Memory B cell (primary cell): Measurements from ENCODE around the gene CNIH2.

Experiments
- ATAC-seq: fragments of 150-1000 bp; cut with Tn5 transposase; 2 replicates; pipeline ENCODE4 v1.10.0; 2021; ENCODE audit warnings: low read depth, mild to moderate bottlenecking, moderate library complexity
- DNase-seq, 2 donors: peaks; one replicate each; pipeline ENCODE4 v3.0.0; 2022; ENCODE audit warnings: low spot score in 2 of 2
- H3K27ac Mint-ChIP-seq: one replicate; pipeline ENCODE4 v1.8.0; 2022; ENCODE audit warnings: mild to moderate bottlenecking, moderate library complexity, mixed read lengths
- H3K27me3 Mint-ChIP-seq: one replicate; pipeline ENCODE4 v1.8.0; 2022; ENCODE audit warnings: mixed read lengths
- H3K36me3 Mint-ChIP-seq: one replicate; pipeline ENCODE4 v1.8.0; 2022; ENCODE audit warnings: mild to moderate bottlenecking, mixed read lengths
- H3K4me1 Mint-ChIP-seq: one replicate; pipeline ENCODE4 v1.8.0; 2022; ENCODE audit warnings: mixed read lengths
- H3K4me3 Mint-ChIP-seq: one replicate; pipeline ENCODE4 v1.8.0; 2022; ENCODE audit warnings: mild to moderate bottlenecking, moderate library complexity, mixed read lengths
- H3K9me3 Mint-ChIP-seq: one replicate; pipeline ENCODE4 v1.8.0; 2022; ENCODE audit warnings: mixed read lengths

The CNIH2 gene

GRCh38 chr11:66287211-66287888 lies 9.4 kb downstream of the CNIH2 start:
- no peaks in the 10 kb centered on the region for H3K9me3 Mint-ChIP-seq
- ATAC-seq = no peak
- no peak for DNase-seq
- H3K4me3 Mint-ChIP-seq = peak overlapping the region; percentile 92
- H3K4me1 Mint-ChIP-seq = peaks cover 28% of the 10 kb centered on the region
- H3K27me3 Mint-ChIP-seq = peaks cover 2% of the 10 kb centered on the region
- H3K27ac Mint-ChIP-seq = no peak overlapping the region
- no peaks in the 10 kb centered on the region for H3K36me3 Mint-ChIP-seq

- H3K4me1 Mint-ChIP-seq = peaks cover 30% of the 10 kb centered on the region
- ATAC-seq (no peak), DNase-seq (no peak)
- H3K36me3 Mint-ChIP-seq = no peaks in the 10 kb centered on the region
- peak overlapping the region; percentile 92 for H3K4me3 Mint-ChIP-seq
- peak overlapping the region; percentile 84 for H3K27ac Mint-ChIP-seq
- no peaks in the 10 kb centered on the region for H3K9me3 Mint-ChIP-seq
- peaks cover 7% of the 10 kb centered on the region for H3K27me3 Mint-ChIP-seq
Measured at GRCh38 chr11:66287889-66288670, 10.1 kb downstream of the CNIH2 start.

GRCh38 chr11:66288671-66289547 lies 10.9 kb downstream of the CNIH2 start, which contains the start of gene YIF1A:
TSS of gene YIF1A (minus strand) at chr11:66289143. CDS start at chr11:66288985, 158 bp downstream.
- Mint-ChIP-seq H3K9me3 (no peaks in the 10 kb centered on the region), H3K27ac (peak within 1 kb of the TSS; percentile 84)
- ATAC-seq = peak; percentile 88

DNA sequence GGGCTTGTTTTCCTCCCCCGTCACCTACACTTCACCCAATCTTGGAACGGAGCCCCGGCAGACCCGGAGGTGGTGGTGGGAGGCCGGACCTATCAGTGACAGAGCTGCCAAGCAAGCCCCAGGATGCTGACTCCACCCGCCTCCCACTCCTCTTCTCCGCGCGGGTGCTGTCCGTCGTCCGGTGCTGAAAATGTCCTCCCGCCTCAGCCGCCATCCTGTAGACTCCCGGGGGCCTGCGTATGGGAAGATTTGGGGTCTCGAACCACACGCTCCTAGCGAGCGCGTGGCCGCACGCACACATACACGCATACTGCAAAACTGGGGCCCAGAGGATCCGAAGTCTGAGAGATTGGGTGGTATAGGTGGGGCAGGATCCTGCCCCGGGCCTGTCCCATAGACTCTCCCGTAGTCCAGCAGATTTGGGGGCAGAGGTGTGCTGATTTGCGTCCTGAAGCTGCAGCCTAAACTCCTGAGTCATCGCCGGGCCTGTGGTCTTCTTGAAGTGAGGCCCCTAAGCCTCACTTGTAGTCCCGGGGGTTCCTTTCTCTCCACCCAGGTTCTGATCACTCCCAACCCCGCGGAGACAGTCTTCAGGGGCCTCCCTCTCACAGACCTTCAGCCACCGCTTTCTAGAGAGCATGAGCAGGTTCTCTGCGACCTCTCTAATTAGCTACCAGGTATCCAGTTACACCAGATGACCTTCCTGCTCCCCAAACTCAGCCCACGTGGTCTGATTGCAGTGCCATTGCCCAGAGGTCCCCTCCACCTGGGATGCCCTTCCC lies 11.8 kb downstream of the CNIH2 start:
- no peak for DNase-seq
- no peaks in the 10 kb centered on the region for H3K9me3 Mint-ChIP-seq
- peaks cover 14% of the 10 kb centered on the region for H3K27me3 Mint-ChIP-seq
- peak overlapping the region; percentile 92 for H3K4me3 Mint-ChIP-seq
- peak; percentile 29 for ATAC-seq
- H3K4me1 Mint-ChIP-seq = peaks cover 28% of the 10 kb centered on the region
- no peaks in the 10 kb centered on the region for H3K36me3 Mint-ChIP-seq
- peak overlapping the region; percentile 84 for H3K27ac Mint-ChIP-seq

More at GRCh38 chr11:66288671-66289547, 10.9 kb downstream of the CNIH2 start, which contains the start of gene YIF1A:
- peak; percentile 90 to 97 for DNase-seq
- H3K4me3 Mint-ChIP-seq = peak within 1 kb of the TSS; percentile 92
- peaks cover 12% of the 10 kb centered on the region for H3K27me3 Mint-ChIP-seq
- H3K4me1 Mint-ChIP-seq = peaks cover 30% of the 10 kb centered on the region
- H3K36me3 Mint-ChIP-seq = no peaks in the 10 kb centered on the region

GRCh38 chr11:66290330-66290621 lies 12.3 kb downstream of the CNIH2 start:
- Mint-ChIP-seq H3K27ac (peak overlapping the region; percentile 41), H3K4me1 (peaks cover 28% of the 10 kb centered on the region), H3K4me3 (peak overlapping the region; percentile 92), H3K27me3 (peaks cover 14% of the 10 kb centered on the region), H3K9me3 (no peaks in the 10 kb centered on the region), H3K36me3 (no peaks in the 10 kb centered on the region)
- no peak for DNase-seq
- no peak for ATAC-seq

- no peaks in the 10 kb centered on the region for H3K9me3 Mint-ChIP-seq
- no peak for ATAC-seq
- DNase-seq = no peak
- no peak overlapping the region for H3K27ac Mint-ChIP-seq
- peaks cover 26% of the 10 kb centered on the region for H3K4me1 Mint-ChIP-seq
- H3K36me3 Mint-ChIP-seq = no peaks in the 10 kb centered on the region
- H3K27me3 Mint-ChIP-seq = peaks cover 17% of the 10 kb centered on the region
- peak overlapping the region; percentile 60 for H3K4me3 Mint-ChIP-seq
Measured at GRCh38 chr11:66291303-66291705, 13.3 kb downstream of the CNIH2 start.

DNA sequence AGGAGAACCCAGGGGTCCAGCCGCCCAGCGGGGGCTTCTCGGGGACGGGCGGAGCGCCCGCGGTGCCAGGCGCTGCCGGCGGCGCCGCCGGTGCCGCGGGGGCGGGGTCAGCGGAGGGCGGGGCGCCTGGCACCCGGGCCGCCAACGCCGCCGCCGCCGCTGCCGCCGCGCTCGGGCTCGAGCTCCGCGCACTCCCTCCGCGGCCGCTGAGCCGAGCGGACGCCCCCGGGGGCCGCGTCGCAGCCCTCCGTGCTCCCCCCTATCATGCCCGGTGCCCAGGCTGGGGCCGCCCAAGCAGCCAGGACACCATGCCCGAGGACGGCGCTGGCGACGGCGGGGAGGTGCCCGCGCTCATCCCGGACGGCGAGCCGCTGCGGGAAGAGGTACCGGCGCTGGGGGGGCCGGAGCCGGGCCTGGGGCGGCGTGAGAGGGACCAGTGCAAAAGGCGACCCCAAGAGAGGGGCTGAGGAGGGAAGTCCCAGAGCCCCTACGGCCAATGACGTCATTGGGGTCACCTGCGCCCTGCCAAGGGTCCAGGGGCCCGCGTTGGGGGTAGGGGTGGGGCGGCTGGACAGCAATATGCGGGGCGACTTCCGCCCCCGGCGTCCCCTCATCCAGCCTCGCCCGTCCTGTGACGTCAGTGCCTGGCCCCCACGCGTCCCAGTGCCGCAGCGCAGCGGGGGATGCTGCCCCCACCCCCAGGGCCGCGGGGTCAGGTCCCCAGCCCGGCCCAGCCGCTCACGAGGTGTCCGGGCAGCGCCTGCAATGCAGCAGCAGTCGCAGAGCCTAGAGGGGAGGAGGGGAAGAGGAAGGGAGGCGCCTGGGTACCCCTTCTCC lies 13.9 kb downstream of the CNIH2 start, which contains the start of gene TMEM151A:
Gene TMEM151A, plus strand, starts transcription at position 189 of the 837 bp plus-strand sequence. Its CDS starts 120 bp downstream, at position 309.
- peaks cover 26% of the 10 kb centered on the region for H3K4me1 Mint-ChIP-seq
- ATAC-seq = no peak
- H3K4me3 Mint-ChIP-seq = peak within 1 kb of the TSS; percentile 60
- peaks cover 18% of the 10 kb centered on the region for H3K27me3 Mint-ChIP-seq
- H3K36me3 Mint-ChIP-seq = no peaks in the 10 kb centered on the region
- no peaks in the 10 kb centered on the region for H3K9me3 Mint-ChIP-seq
- H3K27ac Mint-ChIP-seq = no peak within 1 kb of the TSS
- no peak for DNase-seq

DNA sequence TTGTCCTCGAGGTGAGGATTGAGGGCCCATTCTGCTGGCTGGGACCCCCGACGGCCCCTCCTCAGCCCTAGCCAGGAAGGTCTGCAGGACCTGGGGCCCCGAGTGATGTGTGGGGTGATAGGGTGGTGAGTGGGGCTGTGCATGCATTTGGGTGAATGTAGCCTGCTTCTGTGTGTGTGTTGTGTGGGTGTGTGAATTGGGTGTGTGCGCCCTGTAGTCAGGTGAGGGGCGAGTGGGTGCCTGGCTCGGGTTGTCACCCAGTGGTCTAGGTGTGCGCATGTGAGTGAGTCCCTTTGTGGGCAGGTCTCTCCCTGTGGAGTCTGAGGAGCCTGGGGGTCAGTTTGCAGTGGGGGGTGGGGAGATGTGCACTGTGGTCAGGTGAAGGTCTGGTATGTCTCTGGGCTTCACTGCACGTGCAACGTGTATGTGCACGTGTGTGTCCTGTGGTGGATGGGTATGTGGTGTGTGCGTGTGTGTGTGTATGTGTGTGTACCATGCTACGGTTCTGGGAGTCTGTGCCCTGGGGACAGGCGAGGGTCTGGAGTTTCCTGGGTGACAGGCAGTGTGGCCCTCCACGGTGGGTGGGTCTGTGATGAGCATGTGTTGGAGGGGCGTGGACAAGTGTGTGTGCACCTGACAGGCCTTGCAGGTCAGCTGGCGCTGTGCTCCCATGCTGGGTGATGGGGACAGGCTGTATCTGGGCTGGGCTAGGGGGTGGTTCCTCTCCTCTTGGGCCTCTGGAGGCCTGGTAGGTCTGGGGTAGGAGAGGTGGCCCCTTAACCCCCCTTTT lies 14.8 kb downstream of the CNIH2 start:
- peaks cover 18% of the 10 kb centered on the region for H3K27me3 Mint-ChIP-seq
- DNase-seq (no peak), ATAC-seq (no peak)
- no peaks in the 10 kb centered on the region for H3K36me3 Mint-ChIP-seq
- H3K9me3 Mint-ChIP-seq = no peaks in the 10 kb centered on the region
- peaks cover 23% of the 10 kb centered on the region for H3K4me1 Mint-ChIP-seq
- H3K27ac Mint-ChIP-seq = no peak overlapping the region
- H3K4me3 Mint-ChIP-seq = peak overlapping the region; percentile 51

GRCh38 chr11:66293352-66293751 lies 15.4 kb downstream of the CNIH2 start:
- no peak overlapping the region for H3K27ac Mint-ChIP-seq
- H3K9me3 Mint-ChIP-seq = no peaks in the 10 kb centered on the region
- no peaks in the 10 kb centered on the region for H3K36me3 Mint-ChIP-seq
- DNase-seq (no peak), ATAC-seq (no peak)
- peak overlapping the region; percentile 1 for H3K4me3 Mint-ChIP-seq
- H3K27me3 Mint-ChIP-seq = peaks cover 18% of the 10 kb centered on the region
- H3K4me1 Mint-ChIP-seq = peaks cover 22% of the 10 kb centered on the region

DNA sequence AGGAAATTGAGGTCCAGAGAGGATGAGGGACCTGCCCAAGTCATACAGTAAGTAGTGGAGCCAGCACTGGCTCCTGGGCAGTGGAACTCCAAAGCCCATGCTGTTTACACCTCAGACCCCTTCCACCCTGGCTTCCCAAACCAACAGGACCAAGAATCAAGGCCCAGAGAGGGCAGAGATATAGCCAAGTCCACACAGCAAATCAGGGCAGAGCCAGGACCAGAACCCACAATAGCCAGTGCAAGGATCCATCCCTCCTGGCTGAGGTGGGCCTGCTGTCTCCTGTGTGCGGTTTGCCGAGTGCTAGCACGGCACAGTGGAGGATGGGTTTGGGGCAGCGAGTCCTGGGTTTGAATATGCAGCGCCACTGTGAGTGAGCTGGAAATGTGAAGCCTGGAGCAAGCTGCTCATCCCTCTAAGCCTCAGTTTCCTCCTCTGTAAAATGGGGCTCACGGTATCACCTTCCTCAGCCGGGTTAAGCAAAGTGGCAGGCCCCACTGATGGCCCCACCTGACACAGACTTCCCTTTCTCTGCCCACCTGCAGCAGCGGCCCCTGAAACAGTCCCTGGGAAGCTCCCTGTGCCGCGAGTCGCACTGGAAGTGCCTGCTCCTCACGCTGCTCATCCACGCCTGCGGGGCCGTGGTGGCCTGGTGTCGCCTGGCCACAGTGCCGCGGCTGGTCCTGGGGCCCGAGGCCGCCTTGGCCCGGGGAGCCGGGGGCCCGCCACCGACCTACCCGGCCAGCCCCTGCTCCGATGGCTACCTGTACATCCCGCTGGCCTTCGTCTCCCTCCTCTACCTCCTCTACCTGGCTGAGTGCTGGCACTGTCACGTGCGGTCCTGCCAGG lies 16.0 kb downstream of the CNIH2 start:
- Mint-ChIP-seq H3K9me3 (no peaks in the 10 kb centered on the region), H3K27ac (no peak overlapping the region), H3K36me3 (no peaks in the 10 kb centered on the region), H3K27me3 (peaks cover 18% of the 10 kb centered on the region), H3K4me3 (no peak overlapping the region), H3K4me1 (peaks cover 20% of the 10 kb centered on the region)
- DNase-seq (no peak), ATAC-seq (no peak)
